Gastrocnemius medialis (tissue), 4 donors: Measurements from ENCODE around the gene NLRP6.

ENCODE experiments used
- POLR2A ChIP-seq, 2 donors: fragments of 450-650 bp; IDR thresholded peaks; one replicate each; pipeline ENCODE4 v1.6.1; 2017; ENCODE audit warnings: antibody characterized with exemption in 2 of 2, mild to moderate bottlenecking in 2 of 2, moderate library complexity in 2 of 2
- TF ChIP-seq, protein P1 (sequence below), 5 experiments: fragments of 450-650 bp in 3 of 5; fragments of 200-600 bp in 2 of 5; sonication (generic) in 2 of 5; IDR thresholded peaks in 4 of 5; conservative IDR thresholded peaks in 1 of 5; 1 replicate in 4 of 5; 2 replicates in 1 of 5; pipeline ENCODE4 v1.5.1; 2016 to 2019; ENCODE audit warnings: antibody characterized with exemption in 5 of 5, mild to moderate bottlenecking in 3 of 5, moderate library complexity in 3 of 5

DNA sequence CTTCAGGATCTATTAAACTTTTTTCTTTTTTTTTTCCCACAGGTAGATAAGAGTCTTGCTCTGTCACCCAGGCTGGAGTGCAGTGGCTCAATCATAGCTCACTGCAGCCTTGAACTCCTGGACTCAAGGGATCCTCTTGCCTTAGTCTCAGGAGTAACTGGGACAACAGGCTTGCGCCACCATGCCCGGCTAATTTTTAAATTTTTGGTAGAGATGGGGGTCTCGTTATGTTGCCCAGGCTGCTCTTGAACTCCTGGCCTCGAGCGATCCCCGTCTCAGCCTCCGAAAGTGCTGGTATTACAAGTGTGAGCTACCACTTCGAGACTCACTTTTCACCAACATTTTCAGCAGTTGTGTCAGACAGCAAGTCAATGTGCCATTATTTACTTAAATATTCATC, 43.0 kb upstream of the NLRP6 start:
- no peak for TF ChIP-seq POLR2A (IDR thresholded peaks at IDR 0.05)
- TF ChIP-seq, protein P1, sequence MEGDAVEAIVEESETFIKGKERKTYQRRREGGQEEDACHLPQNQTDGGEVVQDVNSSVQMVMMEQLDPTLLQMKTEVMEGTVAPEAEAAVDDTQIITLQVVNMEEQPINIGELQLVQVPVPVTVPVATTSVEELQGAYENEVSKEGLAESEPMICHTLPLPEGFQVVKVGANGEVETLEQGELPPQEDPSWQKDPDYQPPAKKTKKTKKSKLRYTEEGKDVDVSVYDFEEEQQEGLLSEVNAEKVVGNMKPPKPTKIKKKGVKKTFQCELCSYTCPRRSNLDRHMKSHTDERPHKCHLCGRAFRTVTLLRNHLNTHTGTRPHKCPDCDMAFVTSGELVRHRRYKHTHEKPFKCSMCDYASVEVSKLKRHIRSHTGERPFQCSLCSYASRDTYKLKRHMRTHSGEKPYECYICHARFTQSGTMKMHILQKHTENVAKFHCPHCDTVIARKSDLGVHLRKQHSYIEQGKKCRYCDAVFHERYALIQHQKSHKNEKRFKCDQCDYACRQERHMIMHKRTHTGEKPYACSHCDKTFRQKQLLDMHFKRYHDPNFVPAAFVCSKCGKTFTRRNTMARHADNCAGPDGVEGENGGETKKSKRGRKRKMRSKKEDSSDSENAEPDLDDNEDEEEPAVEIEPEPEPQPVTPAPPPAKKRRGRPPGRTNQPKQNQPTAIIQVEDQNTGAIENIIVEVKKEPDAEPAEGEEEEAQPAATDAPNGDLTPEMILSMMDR (IDR thresholded peaks at IDR 0.05 in 4 of 5, conservative IDR thresholded peaks at IDR 0.05 in 1 of 5) = no peak
